HEK293 (cell line): Measurements from ENCODE around the gene ISOC2.

Source experiments
- CTCF ChIA-PET: fragments of 350-600 bp; formaldehyde crosslinking; extraction: SDS; loops from one replicate; lab custom pipeline; 2021; ENCODE audit warnings: antibody characterized with exemption; lab: Yijun Ruan, JAX
- POLR2A ChIA-PET: fragments of 300-600 bp; formaldehyde crosslinking; extraction: SDS; loops from one replicate; lab custom pipeline; 2020; ENCODE audit warnings: antibody characterized with exemption, inconsistent platforms; lab: Yijun Ruan, JAX
- H3K27ac ChIP-seq: fragments of 200-500 bp; sonication (Bioruptor generic); 2 replicates; pipeline ENCODE4 v1.5.1; 2014; ENCODE audit warnings: low read depth, low read length, control low read depth, inconsistent platforms; ENCODE audit errors: extremely low read depth
- H3K36me3 ChIP-seq, 2 experiments: fragments of 200-500 bp in 1 of 2; sonication (Bioruptor generic) in 1 of 2; 1 replicate in 1 of 2; 2 replicates in 1 of 2; pipeline ENCODE4 v1.5.1; 2014 to 2017; ENCODE audit warnings: inconsistent platforms in 2 of 2, low read length in 2 of 2; ENCODE audit not compliant: control insufficient read depth in 2 of 2, insufficient read depth in 1 of 2
- H3K4me1 ChIP-seq: fragments of 200-500 bp; sonication (Bioruptor generic); 2 replicates; pipeline ENCODE4 v1.5.1; 2014; ENCODE audit warnings: mild to moderate bottlenecking, low read length, inconsistent platforms; ENCODE audit not compliant: control insufficient read depth, insufficient read depth
- H3K4me3 ChIP-seq: 2 replicates; pipeline ENCODE4 v1.5.1; 2011; ENCODE audit warnings: low read depth, mild to moderate bottlenecking, control low read depth, low read length, moderate library complexity
- H3K9me3 ChIP-seq: fragments of 200-500 bp; sonication (Bioruptor generic); 2 replicates; pipeline ENCODE4 v1.5.1; 2014; ENCODE audit warnings: low read depth, low read length, inconsistent platforms; ENCODE audit not compliant: control insufficient read depth, insufficient read depth
- BCL11B ChIP-seq: fragments of 450-650 bp; formaldehyde crosslinking; IDR thresholded peaks from 2 replicates; pipeline ENCODE4 v1.5.1; 2016; ENCODE audit warnings: low read depth, missing biosample characterization, missing genetic modification characterization
- BCL6B ChIP-seq: fragments of 450-650 bp; formaldehyde crosslinking; IDR thresholded peaks from 2 replicates; pipeline ENCODE4 v1.5.1; 2017; ENCODE audit warnings: missing biosample characterization, missing genetic modification characterization
- EGR2 ChIP-seq: fragments of 450-650 bp; formaldehyde crosslinking; IDR thresholded peaks from 2 replicates; pipeline ENCODE4 v1.5.1; 2016; ENCODE audit warnings: low read depth, missing biosample characterization, missing genetic modification characterization
- GLIS1 ChIP-seq: fragments of 450-650 bp; formaldehyde crosslinking; IDR thresholded peaks from 2 replicates; pipeline ENCODE4 v1.5.1; 2016; ENCODE audit warnings: missing biosample characterization, missing genetic modification characterization
- GLIS2 ChIP-seq: fragments of 450-650 bp; formaldehyde crosslinking; IDR thresholded peaks from 2 replicates; pipeline ENCODE4 v1.5.1; 2016; ENCODE audit warnings: missing biosample characterization, missing genetic modification characterization
- KLF10 ChIP-seq: fragments of 450-650 bp; IDR thresholded peaks from 2 replicates; pipeline ENCODE4 v1.5.1; 2018; ENCODE audit warnings: missing biosample characterization, mild to moderate bottlenecking, missing genetic modification characterization
- PRDM6 ChIP-seq: fragments of 450-650 bp; formaldehyde crosslinking; IDR thresholded peaks from 2 replicates; pipeline ENCODE4 v1.5.1; 2017; ENCODE audit warnings: missing biosample characterization, missing genetic modification characterization
- REPIN1 ChIP-seq: fragments of 450-650 bp; formaldehyde crosslinking; IDR thresholded peaks from 2 replicates; pipeline ENCODE4 v1.5.1; 2017; ENCODE audit warnings: missing biosample characterization, missing genetic modification characterization, low read depth
- TRIM28 ChIP-seq: IDR thresholded peaks from 2 replicates; pipeline ENCODE4 v1.6.1; 2011; ENCODE audit warnings: low read length, control low read depth, borderline replicate concordance
- ZBTB10 ChIP-seq: fragments of 450-650 bp; formaldehyde crosslinking; IDR thresholded peaks from 2 replicates; pipeline ENCODE4 v1.5.1; 2016; ENCODE audit warnings: missing biosample characterization, missing genetic modification characterization
- ZBTB20 ChIP-seq: fragments of 450-650 bp; formaldehyde crosslinking; IDR thresholded peaks from 2 replicates; pipeline ENCODE4 v1.5.1; 2016; ENCODE audit warnings: missing biosample characterization, missing genetic modification characterization
- ZFHX2 ChIP-seq: fragments of 450-650 bp; formaldehyde crosslinking; conservative IDR thresholded peaks from 2 replicates; pipeline ENCODE4 v1.5.1; 2016; ENCODE audit warnings: missing biosample characterization, missing genetic modification characterization
- ZFP69B ChIP-seq: fragments of 450-650 bp; formaldehyde crosslinking; IDR thresholded peaks from 2 replicates; pipeline ENCODE4 v1.5.1; 2016; ENCODE audit warnings: missing biosample characterization, missing genetic modification characterization
- ZNF146 ChIP-seq: fragments of 450-650 bp; formaldehyde crosslinking; IDR thresholded peaks from 2 replicates; pipeline ENCODE4 v1.5.1; 2016; ENCODE audit warnings: missing biosample characterization, missing genetic modification characterization
- ZNF174 ChIP-seq: fragments of 450-650 bp; formaldehyde crosslinking; IDR thresholded peaks from 2 replicates; pipeline ENCODE4 v1.5.0; 2017; ENCODE audit warnings: missing biosample characterization, mild to moderate bottlenecking, missing genetic modification characterization
- ZNF202 ChIP-seq: fragments of 450-650 bp; formaldehyde crosslinking; IDR thresholded peaks from 2 replicates; pipeline ENCODE4 v1.5.1; 2016; ENCODE audit warnings: missing biosample characterization, missing genetic modification characterization, borderline replicate concordance
- ZNF223 ChIP-seq: fragments of 450-650 bp; formaldehyde crosslinking; IDR thresholded peaks from 2 replicates; pipeline ENCODE4 v1.5.1; 2016; ENCODE audit warnings: missing biosample characterization, missing genetic modification characterization
- ZNF311 ChIP-seq: fragments of 450-650 bp; formaldehyde crosslinking; IDR thresholded peaks from 2 replicates; pipeline ENCODE4 v1.5.1; 2017; ENCODE audit warnings: missing biosample characterization, missing genetic modification characterization, borderline replicate concordance
- ZNF324 ChIP-seq: fragments of 450-650 bp; formaldehyde crosslinking; IDR thresholded peaks from 2 replicates; pipeline ENCODE4 v1.5.1; 2016; ENCODE audit warnings: missing biosample characterization, missing genetic modification characterization
- ZNF391 ChIP-seq: fragments of 450-650 bp; formaldehyde crosslinking; IDR thresholded peaks from 2 replicates; pipeline ENCODE4 v1.5.1; 2016; ENCODE audit warnings: low read depth, missing biosample characterization, missing genetic modification characterization, borderline replicate concordance
- ZNF501 ChIP-seq: fragments of 450-650 bp; formaldehyde crosslinking; IDR thresholded peaks from 2 replicates; pipeline ENCODE4 v1.5.1; 2016; ENCODE audit warnings: missing biosample characterization, missing genetic modification characterization
- ZNF513 ChIP-seq: fragments of 450-650 bp; IDR thresholded peaks from 2 replicates; pipeline ENCODE4 v1.5.1; 2018; ENCODE audit warnings: missing biosample characterization, missing genetic modification characterization
- ZNF529 ChIP-seq: fragments of 450-650 bp; formaldehyde crosslinking; IDR thresholded peaks from 2 replicates; pipeline ENCODE4 v1.5.1; 2017; ENCODE audit warnings: missing genetic modification characterization, missing biosample characterization; ENCODE audit not compliant: insufficient replicate concordance
- ZNF571 ChIP-seq: fragments of 450-650 bp; formaldehyde crosslinking; IDR thresholded peaks from 2 replicates; pipeline ENCODE4 v1.5.0; 2017; ENCODE audit warnings: missing biosample characterization, missing genetic modification characterization
- ZNF596 ChIP-seq: fragments of 450-650 bp; IDR thresholded peaks from 2 replicates; pipeline ENCODE4 v1.5.0; 2018; ENCODE audit warnings: missing biosample characterization, mild to moderate bottlenecking, missing genetic modification characterization, moderate library complexity
- ZNF610 ChIP-seq: fragments of 450-650 bp; formaldehyde crosslinking; IDR thresholded peaks from 2 replicates; pipeline ENCODE4 v1.5.1; 2016; ENCODE audit warnings: missing biosample characterization, missing genetic modification characterization, borderline replicate concordance
- ZNF776 ChIP-seq: fragments of 450-650 bp; formaldehyde crosslinking; IDR thresholded peaks from 2 replicates; pipeline ENCODE4 v1.5.0; 2017; ENCODE audit warnings: missing biosample characterization, missing genetic modification characterization, borderline replicate concordance
- ZSCAN23 ChIP-seq: fragments of 450-650 bp; formaldehyde crosslinking; IDR thresholded peaks from 2 replicates; pipeline ENCODE4 v1.5.1; 2016; ENCODE audit warnings: missing biosample characterization, missing genetic modification characterization
- ZSCAN4 ChIP-seq: fragments of 450-650 bp; formaldehyde crosslinking; IDR thresholded peaks from 2 replicates; pipeline ENCODE4 v1.5.1; 2017; ENCODE audit warnings: missing biosample characterization, missing genetic modification characterization

Gene ISOC2

GRCh38 chr19:55495646-55496349 lies 34.4 kb upstream of the ISOC2 start (continued):
- TF ChIP-seq GLIS1 (tag by site-specific recombination), result no peak
- TF ChIP-seq KLF10 (tag by site-specific recombination), result no peak
- TF ChIP-seq ZBTB20 (tag by site-specific recombination), result no peak
- TF ChIP-seq ZNF776 (tag by site-specific recombination), result no peak
- no peak for TF ChIP-seq BCL11B (tag by site-specific recombination)
- TF ChIP-seq ZFHX2 (tag by site-specific recombination), result peak; percentile 56
- no peak for TF ChIP-seq ZNF146
- no peak for TF ChIP-seq ZNF223

- POLR2A ChIA-PET, result interaction anchor here (1.2 kb wide), 1 partner anchor 138 kb away, joined by 4 read pairs; no protein-coding TSS in a partner anchor
- CTCF ChIA-PET, result interaction anchor here (2.4 kb wide), 1 partner anchor 10 kb away, joined by 18 read pairs; no protein-coding TSS in a partner anchor
- TF ChIP-seq ZNF311 (tag by site-specific recombination) (no peak), GLIS2 (peak; percentile 24; the same call in 1 of the 2 replicates), PRDM6 (no peak), ZSCAN23 (tag by site-specific recombination) (no peak), EGR2 (peak; percentile 91), ZNF324 (tag by site-specific recombination) (no peak), ZNF513 (tag by site-specific recombination) (no peak), ZNF596 (tag by site-specific recombination) (no peak), ZNF501 (tag by site-specific recombination) (no peak), ZFHX2 (tag by site-specific recombination) (peak; percentile 95), ZNF391 (tag by site-specific recombination) (no peak), BCL6B (tag by site-specific recombination) (no peak), ZBTB10 (tag by site-specific recombination) (no peak), ZNF529 (tag by site-specific recombination) (no peak), ZNF174 (tag by site-specific recombination) (no peak), ZFP69B (tag by site-specific recombination) (no peak), TRIM28 (no peak), REPIN1 (no peak), ZNF610 (tag by site-specific recombination) (no peak), ZNF202 (tag by site-specific recombination) (no peak), ZNF571 (tag by site-specific recombination) (no peak), ZSCAN4 (no peak)
Observed at GRCh38 chr19:55494172-55494761, 32.8 kb upstream of the ISOC2 start.

More at GRCh38 chr19:55494172-55494761, 32.8 kb upstream of the ISOC2 start:
- Histone ChIP-seq H3K27ac (no peak overlapping the region), H3K4me3 (no peak overlapping the region), H3K36me3 (no peaks in the 10 kb centered on the region), H3K4me1 (no peaks in the 10 kb centered on the region), H3K9me3 (no peaks in the 10 kb centered on the region)
